GM18517 (cell line): ENCODE data around the gene CACUL1.
"Not testable (repeated sequence)": the region's sequence is repeated elsewhere in the genome, so short reads cannot be mapped to it uniquely, and the experiment has no call there.

Experiments
- ATAC-seq: cut with Tn5 transposase; IDR thresholded peaks from one replicate; pipeline ENCODE4 v1.9.1; 2021; ENCODE audit warnings: mild to moderate bottlenecking, moderate library complexity; ENCODE audit not compliant: unreplicated experiment

CACUL1 gene

DNA sequence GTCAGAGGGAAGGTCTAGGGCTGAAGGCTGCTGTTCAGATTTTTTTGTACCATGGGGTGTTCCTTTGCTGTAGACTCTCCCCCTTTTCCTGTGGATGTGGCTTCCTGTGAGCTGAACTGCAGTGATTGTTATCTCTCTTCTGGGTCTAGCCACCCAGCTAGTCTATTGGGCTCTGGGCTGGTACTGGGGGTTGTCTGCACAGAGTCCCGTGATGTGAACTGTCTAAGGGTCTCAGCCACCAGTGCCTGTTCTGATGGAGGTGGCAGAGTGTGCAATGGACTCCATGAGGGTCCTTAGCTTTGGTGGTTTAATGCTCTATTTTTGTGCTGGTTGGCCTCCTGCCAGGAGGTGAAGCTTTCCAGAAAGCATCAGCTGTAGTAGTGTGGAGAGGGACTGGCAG, 96.6 kb downstream of the CACUL1 start:
- not testable (repeated sequence) for ATAC-seq

DNA sequence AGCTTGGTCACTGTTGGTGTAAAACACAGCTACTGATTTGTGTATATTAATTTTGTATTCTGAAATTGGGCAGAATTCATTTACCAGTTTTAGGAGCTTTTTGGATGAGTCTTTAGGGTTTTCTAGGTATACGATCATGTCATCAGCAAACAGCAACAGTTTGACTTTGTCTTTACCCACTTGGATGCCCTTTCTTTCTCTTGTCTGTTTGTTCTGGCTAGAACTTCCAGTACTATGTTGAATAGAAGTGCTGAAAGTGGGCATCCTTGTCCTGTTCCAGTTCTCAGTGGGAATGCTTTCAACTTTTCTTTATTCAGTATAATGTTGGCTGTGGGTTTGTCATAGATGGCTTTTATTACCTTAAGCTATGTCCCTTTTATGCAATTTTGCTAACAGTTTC, 109.5 kb downstream of the CACUL1 start:
- not testable (repeated sequence) for ATAC-seq

DNA sequence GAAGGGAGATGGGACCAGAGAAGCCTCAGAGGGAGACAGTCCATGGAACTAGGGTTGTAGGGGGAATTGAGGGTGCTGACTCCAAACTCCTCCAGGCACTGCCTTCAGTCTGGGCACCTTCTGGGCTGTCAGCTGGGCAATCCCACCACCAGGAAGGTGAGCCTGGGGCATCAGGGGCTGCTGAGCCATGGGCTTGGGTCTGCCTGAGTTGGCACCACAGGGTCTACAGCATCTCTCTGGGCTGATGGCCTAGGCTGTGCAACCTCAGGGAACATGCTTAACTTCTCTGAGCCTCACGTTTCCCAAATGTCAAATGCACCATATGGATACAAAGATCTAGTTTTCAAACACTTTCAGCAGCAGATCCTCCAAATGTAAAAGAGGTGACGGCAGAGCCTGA, 112.5 kb downstream of the CACUL1 start:
- ATAC-seq: no peak

DNA sequence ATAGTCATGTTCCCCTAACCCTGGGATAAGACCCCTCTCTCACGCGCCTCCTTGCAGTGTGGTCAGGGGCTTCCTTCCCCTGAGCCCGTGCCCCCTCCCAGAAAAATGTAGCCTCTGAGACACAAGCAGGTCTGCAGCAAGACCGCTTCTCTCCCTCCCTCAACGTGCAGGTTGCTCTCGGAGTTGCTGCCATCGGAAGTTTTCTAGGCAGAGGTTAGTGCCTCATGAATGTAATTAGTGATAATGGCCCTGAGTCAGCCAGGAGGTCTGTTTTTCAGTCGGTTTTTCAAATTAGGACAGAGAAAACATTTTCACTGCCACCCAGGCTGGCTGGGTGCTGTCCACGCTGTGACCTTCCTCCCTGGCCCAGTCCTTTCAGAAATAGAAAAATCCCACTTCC, 116.1 kb downstream of the CACUL1 start:
- no peak for ATAC-seq

DNA sequence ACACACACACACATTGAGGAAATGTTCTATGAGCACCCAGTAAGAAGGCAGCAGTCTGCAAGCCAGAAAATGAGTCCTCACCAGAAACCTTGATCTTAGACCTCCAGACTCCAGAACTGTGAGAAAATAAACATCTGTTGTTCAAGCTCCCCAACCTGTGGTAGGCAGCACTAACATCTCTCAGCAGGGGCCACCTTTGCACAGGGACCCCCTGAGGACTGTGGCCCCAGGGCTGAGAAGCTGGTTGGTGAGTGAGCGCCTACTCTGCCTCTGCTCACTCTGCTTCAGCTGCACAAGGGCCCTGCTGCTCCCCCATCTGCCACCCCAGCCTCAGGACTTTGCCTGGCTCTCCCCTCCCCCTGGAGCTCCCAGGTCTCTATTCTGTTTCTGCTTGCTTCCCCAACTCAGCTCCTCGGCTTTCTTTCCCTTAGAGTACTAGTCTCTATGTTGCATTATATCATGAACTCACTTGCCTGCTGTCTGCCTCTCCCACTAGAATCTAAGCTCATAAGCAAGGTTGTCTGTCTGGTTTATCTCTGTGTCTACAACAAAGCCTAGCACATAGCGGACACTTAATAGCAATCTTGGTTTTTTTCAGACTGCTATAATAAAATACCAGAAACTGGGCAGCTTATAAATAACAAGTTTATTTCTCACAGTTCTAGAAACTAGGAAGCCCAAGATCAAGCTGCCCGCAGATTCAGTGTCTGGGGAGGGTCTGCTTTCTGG, 118.9 kb downstream of the CACUL1 start:
- ATAC-seq: no peak

DNA sequence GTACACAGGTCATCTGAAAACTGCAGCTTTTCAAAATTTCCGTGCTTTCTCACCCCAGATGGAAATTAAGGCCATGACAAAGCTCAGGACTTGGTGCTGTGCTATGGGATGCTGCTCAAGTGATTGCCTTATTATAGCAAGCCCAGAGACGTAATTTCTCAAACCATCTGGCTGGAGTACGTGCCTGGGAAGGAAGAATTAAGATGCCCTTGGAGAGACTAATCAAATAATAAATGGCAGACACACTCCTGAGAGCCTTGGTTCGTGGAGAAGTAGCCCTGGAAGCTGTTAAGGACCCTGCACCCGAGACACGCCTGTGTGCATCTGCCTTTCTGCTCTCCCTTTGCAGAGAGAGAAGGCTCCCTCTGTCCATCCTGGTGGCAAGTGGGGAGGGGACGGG, 121.0 kb downstream of the CACUL1 start:
- ATAC-seq: no peak

DNA sequence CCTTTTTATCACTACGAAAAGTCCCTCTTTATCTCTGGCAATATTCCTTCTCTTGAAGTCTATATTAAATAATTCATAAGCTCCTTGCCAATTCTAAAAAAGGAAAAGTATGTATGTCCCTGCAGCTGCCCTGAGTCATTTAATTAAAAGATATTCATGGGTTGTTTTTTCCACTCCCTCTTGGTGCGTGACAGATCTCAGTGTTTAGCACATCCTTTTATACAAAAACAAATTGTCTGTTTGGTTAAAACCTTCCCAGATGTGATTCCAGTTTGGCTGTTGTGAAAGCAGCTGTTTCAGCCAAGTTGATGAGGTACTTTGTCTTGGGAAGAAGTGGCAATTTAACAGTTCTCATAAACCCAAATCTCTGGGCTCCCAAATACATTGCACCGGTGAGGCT, 125.6 kb downstream of the CACUL1 start:
- no peak for ATAC-seq

DNA sequence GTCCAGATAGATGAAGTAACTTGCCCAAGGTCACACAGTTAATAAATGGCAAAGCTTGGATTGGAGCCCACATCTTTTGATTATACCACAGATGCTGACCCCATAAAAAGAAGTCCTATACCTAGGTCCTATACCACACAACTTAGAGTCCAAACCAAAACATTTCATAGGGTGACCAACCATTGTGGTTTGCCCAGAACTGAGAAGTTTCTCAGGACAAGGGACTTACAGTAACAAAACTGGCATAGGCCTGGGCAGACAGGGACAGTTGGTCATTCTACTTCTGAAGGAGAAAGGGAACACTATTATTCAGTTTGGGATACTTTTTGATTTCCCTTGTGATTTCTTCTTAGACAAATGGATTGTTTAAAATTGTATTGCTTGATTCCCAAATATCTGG, 126.4 kb downstream of the CACUL1 start:
- ATAC-seq: no peak

DNA sequence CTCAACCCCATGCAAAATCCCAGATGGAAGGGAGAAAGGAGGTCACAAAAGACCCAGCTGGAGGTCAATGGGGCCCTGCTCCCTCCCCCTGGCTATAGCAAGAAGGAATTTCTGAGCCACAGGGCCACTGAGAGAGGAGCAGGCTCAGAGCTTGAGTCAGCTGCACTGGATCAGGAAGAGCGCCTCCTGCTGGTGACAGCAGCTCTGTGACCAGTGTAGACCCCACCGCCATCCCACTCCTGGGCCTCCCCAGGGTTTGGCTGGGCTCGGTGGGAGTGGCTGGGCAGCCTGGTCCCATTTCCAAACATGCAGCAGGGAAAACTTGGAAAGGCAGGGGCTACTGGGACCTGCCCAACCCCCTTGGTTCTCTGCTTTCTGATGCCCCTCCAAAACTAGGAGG, 127.8 kb downstream of the CACUL1 start:
- no peak for ATAC-seq
